Effector CD8-positive, alpha-beta T cell (primary cell): Measurements from ENCODE around the gene DISC1.
"Not testable (repeated sequence)": the region's sequence is repeated elsewhere in the genome, so short reads cannot be mapped to it uniquely, and the experiment has no call there.

Source experiments
- DNase-seq: peaks from one replicate; lab custom pipeline; 2025; lab: John Stamatoyannopoulos, UW

DISC1 gene

DNA sequence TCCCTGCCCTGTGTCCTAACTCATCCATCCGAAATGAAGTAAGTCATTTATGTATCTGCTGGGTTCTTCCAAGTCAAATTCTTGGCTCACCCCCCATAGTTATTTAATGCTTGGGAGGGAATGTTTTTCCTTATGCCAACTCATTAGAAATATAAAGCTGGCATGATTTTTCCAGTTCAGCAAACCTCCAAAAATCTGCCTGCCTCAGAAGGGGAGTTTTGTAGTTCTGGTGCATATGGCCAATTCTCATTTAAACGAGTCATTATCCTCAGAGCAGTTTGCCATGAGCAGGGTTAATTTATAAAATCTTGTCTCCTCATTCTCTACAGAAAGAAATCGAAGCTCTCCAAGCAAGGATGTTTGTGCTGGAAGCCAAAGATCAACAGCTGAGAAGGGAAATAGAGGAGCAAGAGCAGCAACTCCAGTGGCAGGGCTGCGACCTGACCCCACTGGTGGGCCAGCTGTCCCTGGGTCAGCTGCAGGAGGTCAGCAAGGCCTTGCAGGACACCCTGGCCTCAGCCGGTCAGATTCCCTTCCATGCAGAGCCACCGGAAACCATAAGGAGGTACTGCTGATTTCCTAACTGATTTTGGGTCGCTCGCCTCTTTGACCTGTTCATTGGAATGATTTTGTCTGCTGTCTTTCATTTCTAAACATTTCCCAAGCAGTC, 144.1 kb downstream of the DISC1 start:
- DNase-seq = no peak

DNA sequence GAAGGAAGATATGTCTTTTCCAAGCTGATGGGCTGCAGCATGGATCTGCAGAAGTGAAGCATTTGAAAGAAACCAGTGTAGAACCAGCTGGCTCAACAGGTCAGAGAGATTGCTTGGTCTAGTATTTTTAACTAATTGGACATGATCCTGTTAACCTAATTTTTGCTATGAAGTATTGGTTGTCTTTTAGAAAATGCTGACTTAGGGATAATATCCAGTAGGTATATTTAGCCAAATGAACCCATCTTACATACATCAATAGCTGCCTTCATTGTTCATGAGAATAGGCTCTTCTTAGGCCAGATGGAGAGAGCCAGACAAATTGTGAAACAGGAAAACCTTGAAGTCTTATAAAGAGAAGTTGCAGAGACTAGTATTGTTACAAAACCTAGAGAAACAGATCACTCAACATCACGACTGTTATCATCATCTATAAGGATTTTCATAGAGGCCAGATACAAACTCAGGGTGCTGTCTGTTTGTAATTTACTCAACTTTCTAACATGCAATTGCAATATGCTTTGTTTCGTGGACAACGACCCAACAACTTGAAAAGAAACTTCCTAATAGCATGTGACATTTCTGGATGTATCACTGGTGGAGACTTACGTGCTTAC, 148.2 kb downstream of the DISC1 start:
- no peak for DNase-seq

DNA sequence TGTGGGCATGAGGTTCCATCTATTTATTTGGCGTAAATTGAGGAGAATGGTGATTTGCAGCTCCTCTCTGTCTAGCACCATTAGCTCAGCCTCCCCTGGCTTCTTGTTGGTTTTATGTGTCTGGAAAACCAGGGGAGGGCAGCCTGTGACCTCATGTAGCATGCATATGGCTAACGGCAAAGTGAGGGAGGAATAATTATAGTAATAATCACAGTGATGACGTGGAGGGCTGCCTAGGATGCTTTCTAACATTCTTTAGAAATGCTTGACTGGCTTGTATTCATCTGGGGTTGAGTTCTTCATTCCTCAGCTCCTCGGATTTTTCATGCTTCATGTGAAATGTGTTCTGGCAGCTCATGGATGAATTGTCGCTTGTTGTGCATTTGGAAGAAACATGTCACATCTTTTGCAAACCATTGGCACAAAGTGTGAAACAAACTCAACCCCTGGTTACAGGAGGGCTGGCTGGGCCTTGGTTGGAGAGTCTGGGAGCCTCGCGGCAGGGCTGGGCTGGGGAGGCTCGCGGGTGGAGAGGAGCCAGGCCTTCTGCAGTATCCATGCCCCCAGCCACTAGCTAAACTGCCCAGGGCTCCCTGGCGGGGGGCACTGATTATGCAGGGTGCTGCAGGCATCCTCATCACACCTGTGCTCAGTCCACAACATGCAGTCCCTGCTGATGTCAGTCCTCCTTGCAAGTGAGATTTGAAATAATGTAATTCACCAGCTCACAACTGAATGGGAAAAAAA, 149.6 kb downstream of the DISC1 start:
- DNase-seq = no peak

DNA sequence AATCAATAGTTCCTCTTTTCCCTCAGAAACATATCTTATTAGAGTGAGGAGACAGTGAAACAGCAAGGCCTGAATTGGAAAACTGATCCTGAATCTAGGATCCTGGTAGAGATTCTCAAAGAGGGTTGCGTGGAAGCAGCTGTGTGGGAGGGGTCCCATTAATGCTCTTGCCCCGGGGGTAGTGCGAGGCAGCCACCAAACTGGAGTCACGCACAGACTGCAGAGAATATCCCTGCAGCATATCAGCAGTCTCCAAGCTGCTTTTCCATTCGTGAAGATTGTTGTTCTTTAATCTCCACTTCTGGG, 150.1 kb downstream of the DISC1 start:
- no peak for DNase-seq

DNA sequence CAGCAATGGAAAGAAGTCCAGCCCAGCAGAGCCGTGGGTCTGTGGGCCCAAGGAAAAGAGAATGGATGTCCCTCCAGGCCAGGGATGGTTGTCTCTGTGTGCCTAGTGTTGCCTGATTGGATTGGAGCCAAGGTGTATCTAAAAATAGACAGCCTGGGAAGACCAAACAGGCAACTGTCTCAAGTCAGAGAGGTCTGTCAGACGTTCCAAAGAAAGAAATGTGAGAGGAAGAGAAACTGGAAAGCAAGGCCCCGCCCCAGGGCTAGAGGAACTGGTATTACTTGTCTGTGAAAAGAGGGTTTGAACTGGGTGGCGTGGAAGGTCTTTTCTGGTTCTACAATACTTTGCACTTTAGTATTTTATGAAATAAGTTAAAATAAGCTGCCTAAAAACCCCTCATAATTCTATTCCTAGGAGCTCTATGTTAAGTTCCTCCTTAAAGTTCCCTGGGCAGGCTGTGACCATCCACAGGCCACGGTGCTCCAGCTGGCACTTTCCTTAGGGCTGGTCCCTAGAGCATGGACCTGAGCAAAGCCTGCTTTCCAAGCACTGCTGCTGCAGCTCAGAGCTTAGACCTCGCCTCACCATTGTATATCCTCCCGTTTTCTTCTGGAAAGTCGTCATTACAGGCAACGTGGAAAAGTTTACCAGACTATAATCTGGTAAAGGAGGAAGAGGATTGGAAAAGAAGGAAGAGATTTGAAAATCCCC, 151.6 kb downstream of the DISC1 start:
- no peak for DNase-seq

DNA sequence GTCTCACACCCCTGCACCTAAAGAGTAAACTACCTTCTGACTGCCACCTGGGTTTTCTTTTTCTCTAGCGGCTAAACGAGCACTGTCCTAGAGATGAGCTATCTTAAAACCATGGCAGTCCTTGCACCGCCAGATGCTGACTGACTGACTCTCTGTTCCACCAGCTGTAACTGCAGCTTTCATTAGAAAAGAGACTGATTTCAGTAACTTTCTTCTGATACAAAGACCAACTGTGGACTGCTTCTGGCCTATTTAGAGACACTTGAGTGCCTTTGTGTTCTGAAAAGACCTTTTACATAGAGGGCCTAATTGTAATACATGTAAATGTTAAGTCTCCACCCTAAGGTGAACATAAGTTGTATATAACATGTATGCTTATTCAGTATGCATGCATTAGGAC, 152.5 kb downstream of the DISC1 start:
- no peak for DNase-seq

DNA sequence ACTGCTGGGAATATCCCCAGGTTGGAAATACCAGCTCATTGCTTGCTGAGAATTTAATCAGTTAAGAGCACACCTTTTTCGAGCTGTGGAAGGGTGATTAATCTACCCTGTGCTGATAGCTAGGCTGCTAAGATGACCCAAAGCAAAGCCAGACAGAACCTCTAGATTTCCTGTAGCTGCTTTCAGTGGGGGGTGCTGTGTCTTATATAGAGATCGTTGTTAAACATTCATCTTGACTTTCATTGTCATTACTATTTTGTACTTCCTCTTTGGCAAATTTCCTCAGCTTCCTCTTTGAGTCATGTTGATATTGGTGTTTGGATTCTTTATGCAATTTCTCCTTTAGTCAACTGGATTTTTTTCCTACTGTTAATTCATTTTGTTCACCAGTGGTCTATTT, 155.3 kb downstream of the DISC1 start:
- DNase-seq = no peak

DNA sequence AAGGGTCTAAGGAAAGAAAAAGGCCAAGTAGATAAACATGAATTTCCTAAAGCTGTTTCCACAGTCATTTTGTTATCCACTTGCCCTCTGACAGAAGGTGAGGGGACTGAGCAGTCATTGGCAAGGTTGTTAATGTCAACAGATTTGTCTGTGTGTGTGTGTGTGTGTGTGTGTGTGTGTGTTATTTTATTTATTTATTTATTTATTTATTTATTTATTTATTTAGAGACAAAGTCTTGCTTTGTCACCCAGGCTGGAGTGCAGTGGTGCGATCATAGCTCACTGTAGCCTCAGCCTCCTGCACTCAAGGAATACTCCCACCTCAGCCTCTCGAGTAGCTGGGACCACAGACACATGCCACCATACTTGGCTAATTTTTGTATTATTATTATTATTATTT, 158.5 kb downstream of the DISC1 start:
- DNase-seq = not testable (repeated sequence)

DNA sequence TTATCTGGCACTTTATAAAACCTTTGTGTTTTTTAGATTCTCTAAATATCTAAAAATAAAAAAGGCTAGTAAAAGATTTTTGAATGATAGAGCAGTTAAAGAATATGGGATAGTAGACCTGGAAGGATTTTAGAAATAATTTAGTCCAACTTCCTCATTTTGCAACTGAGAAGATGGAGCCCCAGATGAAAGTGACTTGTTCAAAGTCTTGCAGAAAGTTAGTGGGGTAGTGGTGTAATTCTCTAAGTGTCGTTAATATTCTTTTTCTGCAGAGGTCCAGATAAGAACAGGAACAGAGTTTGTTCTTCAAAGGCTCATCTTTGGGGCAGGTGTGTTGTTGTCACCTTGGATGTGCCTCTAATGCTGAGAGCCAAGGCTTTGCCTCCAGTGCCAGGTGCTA, 159.5 kb downstream of the DISC1 start:
- DNase-seq = no peak

DNA sequence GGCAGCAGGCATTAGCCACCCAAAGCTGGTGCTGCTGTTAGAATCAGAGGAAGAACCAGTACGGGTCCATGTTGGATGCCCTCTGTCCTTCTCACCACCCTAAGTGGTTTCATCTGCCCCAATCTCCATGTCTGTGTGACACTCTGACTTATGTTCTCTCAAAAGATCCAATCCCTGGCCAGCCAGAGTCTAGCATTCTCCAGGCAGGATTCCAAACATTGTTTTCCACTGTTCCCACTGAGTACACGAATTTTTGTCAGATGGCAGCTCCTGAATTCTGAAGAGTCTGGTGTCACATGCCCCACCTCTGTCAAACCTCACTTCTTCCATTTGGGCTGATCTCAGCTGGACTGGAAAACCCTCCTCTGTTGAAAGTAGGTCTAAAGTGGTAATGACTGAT, 166.0 kb downstream of the DISC1 start:
- DNase-seq = no peak

DNA sequence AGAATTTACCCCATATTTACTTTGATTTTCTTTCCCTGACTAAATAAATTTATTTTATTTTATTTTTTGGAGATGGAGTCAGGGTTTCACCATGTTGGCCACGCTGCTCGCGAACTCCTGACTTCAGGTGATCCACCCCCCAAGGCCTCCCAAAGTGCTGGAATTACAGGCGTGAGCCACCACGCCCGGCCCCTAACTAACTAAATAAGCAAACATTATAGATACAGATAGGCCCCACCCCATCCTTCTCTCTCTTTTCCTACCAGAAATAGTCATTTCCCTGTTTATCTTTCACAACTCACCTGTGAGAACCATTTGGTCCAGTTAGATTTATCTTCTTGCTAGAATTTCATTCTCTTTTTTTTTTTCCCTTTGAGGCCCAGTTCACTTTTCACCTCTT, 167.3 kb downstream of the DISC1 start:
- no peak for DNase-seq

DNA sequence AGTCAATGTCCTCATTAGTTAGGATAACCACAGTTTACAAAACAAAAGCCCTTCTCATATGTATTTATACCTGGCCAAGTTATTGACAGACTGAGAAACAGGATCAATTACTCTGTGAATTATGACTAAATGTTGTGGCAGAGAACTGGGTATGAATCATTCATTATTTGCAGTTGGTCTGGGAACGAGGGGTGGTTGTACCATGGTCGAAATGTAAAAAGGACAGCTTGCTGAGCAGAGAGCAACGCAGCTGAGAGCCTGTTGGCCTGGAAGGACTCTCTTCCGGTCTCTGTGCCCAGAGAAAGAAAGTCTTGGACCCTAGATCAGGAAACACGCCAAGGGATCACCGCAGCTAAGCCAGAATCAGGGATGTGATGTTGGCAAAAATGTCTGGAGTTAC, 169.6 kb downstream of the DISC1 start:
- no peak for DNase-seq

DNA sequence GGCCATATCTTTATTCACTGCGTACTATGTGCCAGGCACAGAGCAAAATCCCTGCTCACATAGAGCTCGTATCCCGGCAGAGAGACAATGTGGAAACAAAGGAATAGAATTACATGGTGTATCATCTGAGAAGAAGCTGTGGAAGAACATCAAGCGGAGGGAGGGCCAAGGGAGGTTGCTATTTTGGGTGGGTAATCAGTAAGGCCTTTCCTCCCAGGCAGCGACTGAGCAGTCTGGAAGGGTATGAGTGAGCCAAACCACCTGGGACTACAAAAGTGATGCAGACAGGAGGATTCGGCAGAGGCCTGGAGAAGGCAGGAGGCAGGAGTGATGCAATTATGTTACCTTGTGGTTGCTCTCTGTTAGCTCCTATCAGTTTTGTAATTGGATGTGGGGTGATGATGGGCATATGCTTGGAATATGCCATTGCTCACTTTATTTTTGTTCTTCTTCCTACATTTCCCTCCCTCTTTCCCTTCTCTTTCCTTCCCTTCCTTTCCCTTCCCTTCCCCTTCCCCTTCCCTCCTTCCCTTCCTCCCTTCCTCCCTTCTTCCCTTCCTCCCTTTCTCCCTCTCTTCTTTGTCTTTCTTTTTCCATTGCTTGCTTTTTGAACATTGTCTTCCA, 172.9 kb downstream of the DISC1 start:
- no peak for DNase-seq

DNA sequence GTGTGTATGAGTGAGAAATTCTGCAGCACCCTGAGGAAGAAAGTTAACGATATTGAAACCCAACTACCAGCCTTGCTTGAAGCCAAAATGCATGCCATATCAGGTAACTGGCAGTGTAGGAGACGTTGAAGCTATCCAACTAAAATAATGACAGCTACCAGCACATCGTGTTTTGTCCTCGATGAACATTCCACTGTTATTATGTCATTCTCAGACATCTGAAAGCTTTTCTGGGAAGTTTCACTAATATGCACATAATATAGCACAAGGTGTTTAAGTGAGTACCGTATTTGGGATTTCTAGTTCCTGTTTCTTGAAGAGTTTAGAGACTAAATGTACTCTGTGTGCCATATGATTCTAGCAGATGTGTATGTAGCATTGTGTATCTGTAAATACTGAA, 173.5 kb downstream of the DISC1 start:
- no peak for DNase-seq

DNA sequence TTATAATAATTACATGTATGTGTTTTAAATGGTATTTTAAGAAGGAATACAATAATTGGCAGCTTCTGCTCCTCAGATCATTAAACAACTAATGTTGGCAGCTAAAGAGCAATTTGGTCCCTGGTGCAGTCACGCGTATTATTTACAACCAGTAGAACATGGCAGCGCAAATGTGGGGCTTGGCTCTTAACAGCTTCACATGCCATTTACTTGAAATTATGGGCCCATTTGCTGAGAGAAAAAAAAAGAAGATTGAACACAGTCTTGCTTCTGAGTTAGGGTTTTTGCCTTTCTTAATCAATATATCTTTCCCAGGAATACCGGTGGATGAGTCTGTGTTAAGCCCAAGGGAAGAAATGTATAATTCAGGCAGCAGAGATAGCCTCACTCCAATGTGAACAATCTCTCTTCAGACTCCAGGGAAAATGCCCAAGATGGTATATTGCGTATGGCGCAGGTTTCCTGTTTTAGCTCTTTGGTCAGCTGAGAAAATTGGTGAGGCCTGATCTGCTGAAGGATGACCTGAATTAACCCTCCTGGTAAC, 174.5 kb downstream of the DISC1 start:
- DNase-seq = no peak

DNA sequence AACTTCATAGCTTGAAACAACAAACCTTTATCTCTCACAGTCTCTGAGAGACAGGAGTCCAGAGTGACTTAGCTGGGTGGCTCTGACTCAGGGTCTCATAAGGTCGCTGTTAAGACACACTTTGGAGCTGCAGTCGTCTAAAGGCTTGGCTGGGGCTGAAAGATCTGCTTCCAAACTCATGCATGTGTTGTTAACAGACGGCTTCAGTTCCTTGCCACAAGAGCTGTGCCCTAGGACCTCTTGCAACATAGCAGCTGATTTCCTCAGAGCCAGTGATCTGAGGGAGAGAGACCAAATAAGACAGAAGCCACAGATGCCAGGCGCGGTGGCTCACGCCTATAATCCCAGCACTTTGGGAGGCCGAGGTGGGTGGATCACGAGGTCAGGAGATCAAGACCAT, 176.8 kb downstream of the DISC1 start:
- DNase-seq = no peak

DNA sequence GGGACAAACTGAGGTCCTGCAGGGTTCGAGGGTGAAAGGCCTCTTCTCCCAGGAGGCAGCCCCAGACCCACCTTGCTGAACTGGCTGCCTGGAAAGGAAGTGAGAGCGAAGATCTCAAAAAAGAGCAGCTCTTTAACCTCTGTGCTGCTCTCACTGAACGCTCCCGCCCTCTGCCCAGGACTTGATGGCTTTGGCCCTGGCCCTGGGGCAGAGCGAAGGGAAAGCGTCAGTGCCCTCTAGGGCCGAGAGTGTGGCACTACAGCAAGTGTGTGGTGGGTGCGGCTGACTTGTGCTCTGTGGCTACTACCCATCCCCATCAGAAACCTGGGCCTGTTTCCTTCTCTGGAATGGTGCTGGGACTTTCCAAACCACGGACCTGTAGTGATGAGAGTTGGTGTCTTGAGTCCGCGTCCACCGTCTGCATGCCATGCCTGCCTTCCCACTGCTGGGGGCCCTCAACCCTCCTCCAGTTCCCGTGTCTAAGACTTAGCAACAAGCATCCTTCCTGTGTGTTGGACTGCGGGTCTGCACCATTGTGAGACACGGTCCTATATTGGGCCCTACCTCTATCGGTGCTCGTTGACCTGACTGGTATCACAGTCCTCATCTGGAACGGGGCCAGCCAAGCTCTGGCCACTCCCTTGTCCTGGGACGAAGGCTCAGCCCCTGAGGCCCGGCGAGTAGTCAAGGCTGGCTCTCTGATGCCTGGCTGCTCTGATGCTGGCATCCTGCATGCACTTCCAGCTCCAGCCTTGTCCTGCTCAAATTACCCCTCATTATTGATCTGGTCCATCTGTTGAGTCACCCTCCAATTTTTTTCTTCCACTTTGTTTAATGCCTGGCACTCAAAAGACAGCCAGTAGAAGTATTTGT, 180.3 kb downstream of the DISC1 start:
- no peak for DNase-seq

DNA sequence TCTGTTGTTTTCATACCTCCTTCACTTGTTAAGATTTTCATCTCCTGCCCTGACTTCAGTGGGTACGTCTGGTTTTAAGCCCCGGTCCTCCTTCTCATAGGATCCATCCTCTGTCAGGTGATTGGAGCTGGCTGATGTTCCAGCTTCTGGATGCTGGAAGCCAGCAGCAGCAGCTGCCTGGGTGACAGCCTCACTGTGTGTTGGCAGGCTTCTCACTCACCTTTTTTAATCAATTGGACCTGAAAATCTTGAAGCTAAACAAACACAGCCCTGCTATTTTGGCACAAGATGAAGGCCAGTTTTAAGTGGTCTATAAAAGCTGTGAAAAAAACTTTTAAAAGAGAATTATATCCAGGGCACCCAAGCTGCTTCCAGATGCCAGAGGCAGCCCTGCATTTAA, 181.0 kb downstream of the DISC1 start:
- DNase-seq = no peak

DNA sequence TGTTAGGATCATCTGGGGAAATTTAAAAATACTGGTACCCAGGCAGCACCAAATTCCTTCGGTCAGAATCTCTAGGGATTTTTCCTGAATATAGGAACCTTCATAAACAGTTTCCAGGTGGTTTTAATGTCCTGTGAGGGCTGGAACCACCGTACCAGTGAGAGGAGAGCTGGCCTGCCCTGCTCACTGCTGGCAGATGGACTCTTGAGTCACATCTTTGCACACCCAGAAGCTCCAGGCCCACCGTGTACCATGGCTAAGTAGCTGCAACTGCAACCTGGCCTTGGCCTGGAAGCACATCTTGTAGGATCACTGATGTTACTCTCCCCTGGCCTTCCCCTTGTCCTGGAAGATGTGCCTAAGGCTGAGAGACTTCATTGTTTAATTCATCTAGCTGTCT, 181.5 kb downstream of the DISC1 start:
- no peak for DNase-seq

DNA sequence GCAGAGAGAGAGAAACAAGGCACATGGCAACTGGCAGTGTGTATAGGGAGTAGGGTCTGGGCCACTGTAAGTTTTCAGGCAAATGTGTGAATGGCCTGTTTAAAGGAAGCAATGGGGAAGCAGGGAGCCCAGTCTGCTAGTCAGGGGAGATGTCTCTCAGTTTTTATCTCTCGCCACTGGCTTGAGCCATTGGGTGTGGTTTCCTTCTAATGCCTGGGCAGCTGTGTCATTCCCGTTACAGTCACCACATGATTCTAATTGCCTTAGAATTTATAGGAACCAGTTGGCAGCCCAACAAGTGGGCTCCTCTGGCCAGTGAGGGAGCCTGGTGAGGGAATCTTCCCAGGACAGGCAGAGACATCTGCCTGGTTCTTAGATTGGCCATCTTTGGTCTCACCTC, 182.4 kb downstream of the DISC1 start:
- no peak for DNase-seq

DNA sequence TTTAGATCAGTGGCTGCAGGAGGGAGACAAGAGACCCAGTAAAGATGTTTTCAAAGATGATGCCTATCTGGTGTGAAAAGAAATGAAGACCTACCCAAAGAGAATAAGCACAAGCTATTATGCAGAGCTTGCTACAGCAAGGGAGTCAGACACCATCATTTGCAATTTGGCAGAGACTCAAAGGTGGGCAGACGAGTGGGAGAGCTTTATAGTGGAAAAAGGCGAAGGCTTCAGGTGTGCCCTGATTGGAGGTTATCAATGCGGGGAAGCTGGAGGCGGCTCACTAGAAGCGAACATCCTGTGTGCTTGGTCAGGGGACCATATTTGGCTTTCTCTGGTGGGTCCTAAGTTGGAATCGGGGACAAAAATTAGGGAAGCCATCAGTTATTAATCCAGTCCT, 183.8 kb downstream of the DISC1 start:
- DNase-seq = no peak
